Fibroblast of mammary gland (primary cell): ENCODE data around the gene ZSCAN20.

ENCODE experiments used
- DNase-seq: peaks from one replicate; pipeline ENCODE4 v3.0.0-alpha.2; 2010; ENCODE audit warnings: low read depth
- H3K4me3 ChIP-seq: 2 replicates; pipeline ENCODE4 v1.5.1; 2011; ENCODE audit warnings: low read depth, mild to moderate bottlenecking, low read length, moderate library complexity; ENCODE audit not compliant: control insufficient read depth
- TF ChIP-seq, protein P1 (sequence below): conservative IDR thresholded peaks from 2 replicates; pipeline ENCODE4 v1.5.1; 2011; ENCODE audit warnings: low read depth, low read length, inconsistent platforms; ENCODE audit not compliant: control insufficient read depth, insufficient read depth

Gene ZSCAN20

DNA sequence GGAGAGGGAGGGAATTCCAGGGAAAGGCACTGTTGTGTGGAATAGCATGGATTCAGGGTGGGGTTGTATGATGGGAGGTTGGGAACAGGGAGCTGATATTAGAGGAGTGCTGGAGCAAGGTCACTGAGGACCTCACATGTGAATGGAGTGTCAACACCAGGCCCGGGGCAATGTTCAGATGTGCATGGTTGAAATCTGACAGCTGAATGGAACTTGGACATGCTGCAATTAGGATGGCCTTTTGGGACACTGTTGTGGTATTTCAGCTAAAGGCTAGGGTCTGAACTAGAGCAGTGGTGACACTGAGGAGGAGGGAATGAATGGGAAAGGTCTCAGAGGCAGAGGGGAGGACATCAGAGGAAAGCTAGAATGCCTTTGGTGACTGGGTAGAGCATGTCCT lies 25.0 kb downstream of the ZSCAN20 start:
- H3K4me3 ChIP-seq: no peak overlapping the region
- TF ChIP-seq, protein P1, sequence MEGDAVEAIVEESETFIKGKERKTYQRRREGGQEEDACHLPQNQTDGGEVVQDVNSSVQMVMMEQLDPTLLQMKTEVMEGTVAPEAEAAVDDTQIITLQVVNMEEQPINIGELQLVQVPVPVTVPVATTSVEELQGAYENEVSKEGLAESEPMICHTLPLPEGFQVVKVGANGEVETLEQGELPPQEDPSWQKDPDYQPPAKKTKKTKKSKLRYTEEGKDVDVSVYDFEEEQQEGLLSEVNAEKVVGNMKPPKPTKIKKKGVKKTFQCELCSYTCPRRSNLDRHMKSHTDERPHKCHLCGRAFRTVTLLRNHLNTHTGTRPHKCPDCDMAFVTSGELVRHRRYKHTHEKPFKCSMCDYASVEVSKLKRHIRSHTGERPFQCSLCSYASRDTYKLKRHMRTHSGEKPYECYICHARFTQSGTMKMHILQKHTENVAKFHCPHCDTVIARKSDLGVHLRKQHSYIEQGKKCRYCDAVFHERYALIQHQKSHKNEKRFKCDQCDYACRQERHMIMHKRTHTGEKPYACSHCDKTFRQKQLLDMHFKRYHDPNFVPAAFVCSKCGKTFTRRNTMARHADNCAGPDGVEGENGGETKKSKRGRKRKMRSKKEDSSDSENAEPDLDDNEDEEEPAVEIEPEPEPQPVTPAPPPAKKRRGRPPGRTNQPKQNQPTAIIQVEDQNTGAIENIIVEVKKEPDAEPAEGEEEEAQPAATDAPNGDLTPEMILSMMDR: no peak

DNA sequence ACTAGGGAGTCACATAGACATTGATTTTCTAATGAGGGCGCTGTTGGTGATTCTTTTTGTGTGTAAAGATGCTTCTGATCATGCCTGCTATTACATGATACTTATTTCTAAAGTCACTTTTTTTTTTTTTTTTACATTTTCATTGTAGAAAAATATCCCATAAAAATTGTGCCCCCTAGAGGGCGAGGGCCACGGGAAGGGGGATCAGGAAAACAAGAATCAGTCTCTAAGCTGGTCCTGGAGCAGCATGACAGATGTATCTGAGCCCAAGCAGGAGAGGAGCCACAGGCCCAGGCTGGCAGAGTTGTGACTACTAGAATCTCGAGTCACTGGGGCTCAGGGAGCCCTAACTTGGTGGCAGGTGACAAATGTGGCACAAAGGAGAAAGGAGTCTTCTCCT lies 28.1 kb downstream of the ZSCAN20 start:
- H3K4me3 ChIP-seq: no peak overlapping the region
- no peak for DNase-seq
- TF ChIP-seq, protein P1: peak; percentile 28

More for the DNA sequence above, 25.0 kb downstream of the ZSCAN20 start:
- DNase-seq: no peak

- DNase-seq: no peak
- TF ChIP-seq, protein P1: no peak
- no peak overlapping the region for H3K4me3 ChIP-seq
Observed at GRCh38 chr1:33501309-33501708, 28.9 kb downstream of the ZSCAN20 start.

DNA sequence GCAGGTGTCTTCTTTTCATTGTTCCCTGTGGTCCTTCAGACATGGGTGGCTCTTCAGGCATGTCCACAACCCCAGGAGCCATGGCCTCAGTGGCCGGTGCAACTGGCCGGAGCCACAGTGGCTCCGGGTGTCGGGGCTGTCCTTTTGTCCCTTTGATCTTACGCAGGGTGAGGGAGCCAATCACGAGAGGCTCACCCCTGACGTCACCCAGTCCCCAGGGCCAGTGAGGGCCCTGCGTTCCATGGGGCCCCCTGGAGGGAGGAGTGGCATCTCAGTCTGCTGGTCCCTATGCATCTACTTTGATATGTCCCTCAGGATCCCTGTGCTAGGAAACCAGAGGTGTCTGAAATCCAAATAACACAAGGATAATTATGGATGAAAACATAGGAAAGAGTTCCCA lies 29.3 kb downstream of the ZSCAN20 start:
- DNase-seq: no peak
- TF ChIP-seq, protein P1: no peak
- no peak overlapping the region for H3K4me3 ChIP-seq

- TF ChIP-seq, protein P1: no peak
Observed at GRCh38 chr1:33502726-33503125, 30.3 kb downstream of the ZSCAN20 start.

GRCh38 chr1:33503506-33503905 lies 31.1 kb downstream of the ZSCAN20 start:
- no peak overlapping the region for H3K4me3 ChIP-seq
- no peak for DNase-seq
- TF ChIP-seq, protein P1: no peak

More at GRCh38 chr1:33502726-33503125, 30.3 kb downstream of the ZSCAN20 start:
- DNase-seq: peak; percentile 76
- H3K4me3 ChIP-seq: no peak overlapping the region

DNA sequence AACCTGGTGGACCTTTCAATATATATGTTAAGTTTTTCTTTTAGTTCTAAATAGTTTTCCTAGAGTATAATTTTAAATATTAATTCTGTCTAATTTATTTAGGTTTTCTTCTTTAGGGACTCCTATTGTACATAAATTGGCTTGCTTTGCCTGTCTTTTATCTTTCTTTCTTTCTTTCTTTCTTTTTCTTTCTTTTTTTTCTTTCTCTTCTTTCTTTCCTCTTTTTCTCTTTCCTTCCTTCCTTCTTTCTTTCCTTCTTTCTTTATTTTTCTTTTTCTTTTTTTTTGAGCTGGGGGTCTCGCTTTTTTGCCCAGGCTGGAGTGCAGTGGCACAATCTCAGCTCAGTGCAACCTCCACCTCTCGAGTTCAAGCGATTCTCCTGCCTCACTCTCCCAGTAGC lies 35.2 kb downstream of the ZSCAN20 start:
- no peak overlapping the region for H3K4me3 ChIP-seq
- no peak for DNase-seq
- TF ChIP-seq, protein P1: no peak
